ENCODE results near the gene GALR3.

Gene GALR3

DNA sequence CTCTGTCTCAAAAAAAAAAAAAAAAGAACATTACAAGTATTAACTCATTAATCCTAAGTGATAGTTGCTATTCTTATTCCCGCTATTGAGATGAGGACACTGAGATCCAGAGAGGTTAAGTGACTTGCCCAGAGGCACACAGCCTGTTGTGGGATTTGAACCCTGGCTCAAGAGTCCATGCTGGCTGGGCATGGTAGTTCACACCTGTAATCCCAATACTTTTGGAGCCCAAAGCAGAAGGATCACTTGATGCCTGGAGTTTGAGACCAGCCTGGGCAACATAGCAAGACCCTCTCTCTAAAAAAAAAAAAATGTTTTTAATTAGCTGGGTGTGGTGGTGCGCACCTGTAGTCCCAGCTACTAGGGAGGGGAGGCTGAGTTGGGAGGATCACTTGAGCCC, 11.3 kb upstream of the GALR3 start:
- no peak for TF ChIP-seq BACH2 (CRISPR knock-in tag; IDR thresholded peaks at IDR 0.05; ENCODE audit: borderline replicate concordance)
- TF ChIP-seq SNAI2 (CRISPR knock-in tag; IDR thresholded peaks at IDR 0.05) = no peak
- no peak for TF ChIP-seq OSR1 (CRISPR knock-in tag; IDR thresholded peaks at IDR 0.05)
- TF ChIP-seq, protein P1, sequence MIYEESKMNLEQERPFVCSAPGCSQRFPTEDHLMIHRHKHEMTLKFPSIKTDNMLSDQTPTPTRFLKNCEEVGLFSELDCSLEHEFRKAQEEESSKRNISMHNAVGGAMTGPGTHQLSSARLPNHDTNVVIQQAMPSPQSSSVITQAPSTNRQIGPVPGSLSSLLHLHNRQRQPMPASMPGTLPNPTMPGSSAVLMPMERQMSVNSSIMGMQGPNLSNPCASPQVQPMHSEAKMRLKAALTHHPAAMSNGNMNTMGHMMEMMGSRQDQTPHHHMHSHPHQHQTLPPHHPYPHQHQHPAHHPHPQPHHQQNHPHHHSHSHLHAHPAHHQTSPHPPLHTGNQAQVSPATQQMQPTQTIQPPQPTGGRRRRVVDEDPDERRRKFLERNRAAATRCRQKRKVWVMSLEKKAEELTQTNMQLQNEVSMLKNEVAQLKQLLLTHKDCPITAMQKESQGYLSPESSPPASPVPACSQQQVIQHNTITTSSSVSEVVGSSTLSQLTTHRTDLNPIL (CRISPR knock-in tag; IDR thresholded peaks at IDR 0.05; ENCODE audit: low read depth) = no peak
- TF ChIP-seq, protein P2, sequence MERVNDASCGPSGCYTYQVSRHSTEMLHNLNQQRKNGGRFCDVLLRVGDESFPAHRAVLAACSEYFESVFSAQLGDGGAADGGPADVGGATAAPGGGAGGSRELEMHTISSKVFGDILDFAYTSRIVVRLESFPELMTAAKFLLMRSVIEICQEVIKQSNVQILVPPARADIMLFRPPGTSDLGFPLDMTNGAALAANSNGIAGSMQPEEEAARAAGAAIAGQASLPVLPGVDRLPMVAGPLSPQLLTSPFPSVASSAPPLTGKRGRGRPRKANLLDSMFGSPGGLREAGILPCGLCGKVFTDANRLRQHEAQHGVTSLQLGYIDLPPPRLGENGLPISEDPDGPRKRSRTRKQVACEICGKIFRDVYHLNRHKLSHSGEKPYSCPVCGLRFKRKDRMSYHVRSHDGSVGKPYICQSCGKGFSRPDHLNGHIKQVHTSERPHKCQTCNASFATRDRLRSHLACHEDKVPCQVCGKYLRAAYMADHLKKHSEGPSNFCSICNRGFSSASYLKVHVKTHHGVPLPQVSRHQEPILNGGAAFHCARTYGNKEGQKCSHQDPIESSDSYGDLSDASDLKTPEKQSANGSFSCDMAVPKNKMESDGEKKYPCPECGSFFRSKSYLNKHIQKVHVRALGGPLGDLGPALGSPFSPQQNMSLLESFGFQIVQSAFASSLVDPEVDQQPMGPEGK (CRISPR knock-in tag; IDR thresholded peaks at IDR 0.05; ENCODE audit: borderline replicate concordance) = no peak
- no peak for TF ChIP-seq GLIS3 (CRISPR knock-in tag; IDR thresholded peaks at IDR 0.05)
- no peak for ATAC-seq

DNA sequence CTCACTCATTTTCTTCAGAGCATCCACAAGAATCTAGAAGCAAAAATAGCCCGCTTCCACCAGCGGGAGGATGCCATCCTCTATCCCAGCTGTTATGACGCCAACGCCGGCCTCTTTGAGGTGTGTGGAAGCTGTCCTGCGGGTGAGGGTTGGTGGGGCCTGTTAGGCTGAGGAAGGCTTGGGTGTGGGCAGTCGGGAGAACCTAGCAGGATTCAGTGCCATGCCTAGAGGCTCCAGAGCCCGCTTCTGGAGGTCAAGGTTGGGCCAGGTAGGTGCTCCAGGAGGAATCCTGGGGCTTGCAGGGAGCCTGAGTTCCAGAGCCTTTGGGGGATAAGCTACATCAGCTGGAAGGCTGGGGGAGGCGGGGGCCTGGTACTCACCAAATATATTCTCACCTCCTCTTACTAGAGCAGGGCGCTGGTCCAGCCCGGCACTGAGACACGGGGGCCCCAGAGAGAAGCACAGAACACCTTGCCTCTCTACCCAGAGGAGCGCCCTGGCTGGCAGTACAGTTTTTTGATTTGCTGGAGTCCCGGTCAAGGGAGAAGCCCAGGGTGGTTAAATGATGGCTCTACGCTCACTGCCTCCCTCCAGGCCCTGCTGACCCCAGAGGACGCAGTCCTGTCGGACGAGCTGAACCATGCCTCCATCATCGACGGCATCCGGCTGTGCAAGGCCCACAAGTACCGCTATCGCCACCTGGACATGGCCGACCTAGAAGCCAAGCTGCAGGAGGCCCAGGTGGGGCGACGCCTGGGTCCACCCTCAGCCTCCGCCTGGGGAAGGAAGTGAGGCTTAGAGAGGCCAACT, 10.1 kb upstream of the GALR3 start:
- no peak for ATAC-seq
- TF ChIP-seq SNAI2 (CRISPR knock-in tag; IDR thresholded peaks at IDR 0.05) = no peak
- TF ChIP-seq ESRRG (CRISPR knock-in tag; IDR thresholded peaks at IDR 0.05) = no peak
- TF ChIP-seq BACH2 (CRISPR knock-in tag; IDR thresholded peaks at IDR 0.05; ENCODE audit: borderline replicate concordance) = no peak
- no peak for TF ChIP-seq TCF4 (CRISPR knock-in tag; IDR thresholded peaks at IDR 0.05; ENCODE audit: borderline replicate concordance)
- TF ChIP-seq, protein P1 (CRISPR knock-in tag; IDR thresholded peaks at IDR 0.05; ENCODE audit: low read depth) = no peak
- no peak for TF ChIP-seq ZNF565 (CRISPR knock-in tag; conservative IDR thresholded peaks at IDR 0.05; ENCODE audit: low read depth)
- TF ChIP-seq, protein P2 (CRISPR knock-in tag; IDR thresholded peaks at IDR 0.05; ENCODE audit: borderline replicate concordance) = no peak
- no peak for TF ChIP-seq ZNF8 (CRISPR knock-in tag; IDR thresholded peaks at IDR 0.05)
- no peak for TF ChIP-seq OSR1 (CRISPR knock-in tag; IDR thresholded peaks at IDR 0.05)
- TF ChIP-seq ARNTL (CRISPR knock-in tag; IDR thresholded peaks at IDR 0.05; ENCODE audit: borderline replicate concordance, low read depth) = no peak
- TF ChIP-seq RARB (CRISPR knock-in tag; IDR thresholded peaks at IDR 0.05) = no peak
- TF ChIP-seq PPARA (CRISPR knock-in tag; IDR thresholded peaks at IDR 0.05; ENCODE audit: borderline replicate concordance) = no peak
- TF ChIP-seq, protein P3, sequence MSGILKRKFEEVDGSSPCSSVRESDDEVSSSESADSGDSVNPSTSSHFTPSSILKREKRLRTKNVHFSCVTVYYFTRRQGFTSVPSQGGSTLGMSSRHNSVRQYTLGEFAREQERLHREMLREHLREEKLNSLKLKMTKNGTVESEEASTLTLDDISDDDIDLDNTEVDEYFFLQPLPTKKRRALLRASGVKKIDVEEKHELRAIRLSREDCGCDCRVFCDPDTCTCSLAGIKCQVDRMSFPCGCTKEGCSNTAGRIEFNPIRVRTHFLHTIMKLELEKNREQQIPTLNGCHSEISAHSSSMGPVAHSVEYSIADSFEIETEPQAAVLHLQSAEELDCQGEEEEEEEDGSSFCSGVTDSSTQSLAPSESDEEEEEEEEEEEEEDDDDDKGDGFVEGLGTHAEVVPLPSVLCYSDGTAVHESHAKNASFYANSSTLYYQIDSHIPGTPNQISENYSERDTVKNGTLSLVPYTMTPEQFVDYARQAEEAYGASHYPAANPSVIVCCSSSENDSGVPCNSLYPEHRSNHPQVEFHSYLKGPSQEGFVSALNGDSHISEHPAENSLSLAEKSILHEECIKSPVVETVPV (CRISPR knock-in tag; IDR thresholded peaks at IDR 0.05) = no peak
- no peak for TF ChIP-seq ISL1 (CRISPR knock-in tag; IDR thresholded peaks at IDR 0.05)
- TF ChIP-seq, protein P4, sequence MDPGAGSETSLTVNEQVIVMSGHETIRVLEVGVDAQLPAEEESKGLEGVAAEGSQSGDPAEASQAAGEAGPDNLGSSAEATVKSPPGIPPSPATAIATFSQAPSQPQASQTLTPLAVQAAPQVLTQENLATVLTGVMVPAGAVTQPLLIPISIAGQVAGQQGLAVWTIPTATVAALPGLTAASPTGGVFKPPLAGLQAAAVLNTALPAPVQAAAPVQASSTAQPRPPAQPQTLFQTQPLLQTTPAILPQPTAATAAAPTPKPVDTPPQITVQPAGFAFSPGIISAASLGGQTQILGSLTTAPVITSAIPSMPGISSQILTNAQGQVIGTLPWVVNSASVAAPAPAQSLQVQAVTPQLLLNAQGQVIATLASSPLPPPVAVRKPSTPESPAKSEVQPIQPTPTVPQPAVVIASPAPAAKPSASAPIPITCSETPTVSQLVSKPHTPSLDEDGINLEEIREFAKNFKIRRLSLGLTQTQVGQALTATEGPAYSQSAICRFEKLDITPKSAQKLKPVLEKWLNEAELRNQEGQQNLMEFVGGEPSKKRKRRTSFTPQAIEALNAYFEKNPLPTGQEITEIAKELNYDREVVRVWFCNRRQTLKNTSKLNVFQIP (CRISPR knock-in tag; IDR thresholded peaks at IDR 0.05; ENCODE audit: borderline replicate concordance, low read depth) = no peak
- TF ChIP-seq, protein P5, sequence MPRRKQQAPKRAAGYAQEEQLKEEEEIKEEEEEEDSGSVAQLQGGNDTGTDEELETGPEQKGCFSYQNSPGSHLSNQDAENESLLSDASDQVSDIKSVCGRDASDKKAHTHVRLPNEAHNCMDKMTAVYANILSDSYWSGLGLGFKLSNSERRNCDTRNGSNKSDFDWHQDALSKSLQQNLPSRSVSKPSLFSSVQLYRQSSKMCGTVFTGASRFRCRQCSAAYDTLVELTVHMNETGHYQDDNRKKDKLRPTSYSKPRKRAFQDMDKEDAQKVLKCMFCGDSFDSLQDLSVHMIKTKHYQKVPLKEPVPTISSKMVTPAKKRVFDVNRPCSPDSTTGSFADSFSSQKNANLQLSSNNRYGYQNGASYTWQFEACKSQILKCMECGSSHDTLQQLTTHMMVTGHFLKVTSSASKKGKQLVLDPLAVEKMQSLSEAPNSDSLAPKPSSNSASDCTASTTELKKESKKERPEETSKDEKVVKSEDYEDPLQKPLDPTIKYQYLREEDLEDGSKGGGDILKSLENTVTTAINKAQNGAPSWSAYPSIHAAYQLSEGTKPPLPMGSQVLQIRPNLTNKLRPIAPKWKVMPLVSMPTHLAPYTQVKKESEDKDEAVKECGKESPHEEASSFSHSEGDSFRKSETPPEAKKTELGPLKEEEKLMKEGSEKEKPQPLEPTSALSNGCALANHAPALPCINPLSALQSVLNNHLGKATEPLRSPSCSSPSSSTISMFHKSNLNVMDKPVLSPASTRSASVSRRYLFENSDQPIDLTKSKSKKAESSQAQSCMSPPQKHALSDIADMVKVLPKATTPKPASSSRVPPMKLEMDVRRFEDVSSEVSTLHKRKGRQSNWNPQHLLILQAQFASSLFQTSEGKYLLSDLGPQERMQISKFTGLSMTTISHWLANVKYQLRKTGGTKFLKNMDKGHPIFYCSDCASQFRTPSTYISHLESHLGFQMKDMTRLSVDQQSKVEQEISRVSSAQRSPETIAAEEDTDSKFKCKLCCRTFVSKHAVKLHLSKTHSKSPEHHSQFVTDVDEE (CRISPR knock-in tag; IDR thresholded peaks at IDR 0.05) = no peak
- no peak for TF ChIP-seq TOX (CRISPR knock-in tag; IDR thresholded peaks at IDR 0.05; ENCODE audit: borderline replicate concordance)
- TF ChIP-seq ZC3H10 (CRISPR knock-in tag; IDR thresholded peaks at IDR 0.05) = no peak
- TF ChIP-seq ZFP3 (CRISPR knock-in tag; IDR thresholded peaks at IDR 0.05) = no peak
- no peak for TF ChIP-seq GLIS3 (CRISPR knock-in tag; IDR thresholded peaks at IDR 0.05)
